Measurements from ENCODE around the gene NHP2.

GRCh38 chr5:178191661-178192060 lies 38.0 kb upstream of the NHP2 start:
- TF ChIP-seq CTCF (IDR thresholded peaks at IDR 0.05; ENCODE audit: poor library complexity) (no peak), EZH2 (IDR thresholded peaks at IDR 0.05; ENCODE audit: borderline replicate concordance) (no peak)
